Peyer's patch (tissue), 4 donors: ENCODE measurements around the gene RSL1D1.

Experiments used
- CTCF ChIP-seq, 6 experiments: fragments of 450-650 bp in 4 of 6; fragments of 200-600 bp in 2 of 6; sonication (generic) in 1 of 6; IDR thresholded peaks; one replicate each; pipeline ENCODE4 v1.5.1; 2017 to 2019; ENCODE audit warnings: antibody characterized with exemption in 6 of 6, mild to moderate bottlenecking in 3 of 6, moderate library complexity in 1 of 6
- POLR2A ChIP-seq, 2 donors: fragments of 450-650 bp; IDR thresholded peaks; one replicate each; pipeline ENCODE4 v1.5.1; 2017; ENCODE audit warnings: antibody characterized with exemption in 2 of 2, mild to moderate bottlenecking in 2 of 2, moderate library complexity in 2 of 2

GRCh38 chr16:11784038-11784369 is 67.3 kb downstream of the RSL1D1 start:
- TF ChIP-seq CTCF (IDR thresholded peaks at IDR 0.05) (no peak), POLR2A (IDR thresholded peaks at IDR 0.05) (no peak)
